GM12878 (cell line): ENCODE data around the gene PHAF1. TPM values are rescaled to one million over a fixed set of nuclear protein-coding genes. Genes with fewer than 3 reads are reported as not detected.

Experiments used
- ATF7 ChIP-seq: fragments of 450-650 bp; IDR thresholded peaks from 2 replicates; pipeline ENCODE4 v1.6.1; 2016; ENCODE audit warnings: low read depth, mild to moderate bottlenecking
- BCL3 ChIP-seq: IDR thresholded peaks from 2 replicates; pipeline ENCODE4 v1.6.1; 2011; ENCODE audit warnings: borderline replicate concordance, low read depth, mild to moderate bottlenecking, moderate library complexity, low read length; ENCODE audit not compliant: insufficient read depth, poor library complexity, severe bottlenecking
- BHLHE40 ChIP-seq, 2 experiments: fragments of 450-650 bp in 1 of 2; IDR thresholded peaks; 2 replicates each; pipeline ENCODE4 v1.6.1; 2011 to 2017; ENCODE audit warnings: low read depth in 2 of 2, borderline replicate concordance in 1 of 2, improper control_type of control experiment in 1 of 2, low read length in 1 of 2, mild to moderate bottlenecking in 1 of 2
- BRCA1 ChIP-seq: IDR thresholded peaks from 2 replicates; pipeline ENCODE4 v1.6.1; 2011; ENCODE audit warnings: low read depth, low read length, improper control_type of control experiment
- CEBPZ ChIP-seq: fragments of 150-350 bp; IDR thresholded peaks from 2 replicates; pipeline ENCODE4 v1.6.1; 2016; ENCODE audit warnings: low read depth, low read length
- CREB1 ChIP-seq: IDR thresholded peaks from 2 replicates; pipeline ENCODE4 v1.6.1; 2012; ENCODE audit warnings: low read depth, mild to moderate bottlenecking, inconsistent platforms
- IRF5 ChIP-seq: fragments of 450-650 bp; IDR thresholded peaks from 2 replicates; pipeline ENCODE4 v1.6.1; 2017; ENCODE audit warnings: borderline replicate concordance
- KDM1A ChIP-seq: fragments of 200-600 bp; sonication (generic); IDR thresholded peaks from 2 replicates; pipeline ENCODE4 v1.6.1; 2016; ENCODE audit warnings: borderline replicate concordance
- MAX ChIP-seq: IDR thresholded peaks from 2 replicates; pipeline ENCODE4 v1.6.1; 2012; ENCODE audit warnings: low read depth, low read length, improper control_type of control experiment
- MEF2A ChIP-seq: IDR thresholded peaks from 2 replicates; pipeline ENCODE4 v1.6.1; 2011; ENCODE audit warnings: low read depth, mild to moderate bottlenecking, low read length, moderate library complexity; ENCODE audit not compliant: insufficient read depth
- MTA2 ChIP-seq: fragments of 450-650 bp; IDR thresholded peaks from 2 replicates; pipeline ENCODE4 v1.6.1; 2016; ENCODE audit warnings: low read depth, mild to moderate bottlenecking, moderate library complexity
- MXI1 ChIP-seq: fragments of 150-350 bp; IDR thresholded peaks from 2 replicates; pipeline ENCODE4 v1.6.1; 2011; ENCODE audit warnings: low read depth, mild to moderate bottlenecking, inconsistent platforms, low read length, improper control_type of control experiment
- MYB ChIP-seq: fragments of 150-350 bp; IDR thresholded peaks from 2 replicates; pipeline ENCODE4 v1.6.1; 2014; ENCODE audit warnings: mild to moderate bottlenecking, low read depth, low read length, borderline replicate concordance
- NFYA ChIP-seq: IDR thresholded peaks from 2 replicates; pipeline ENCODE4 v1.6.1; 2011; ENCODE audit warnings: low read depth, mild to moderate bottlenecking, low read length, improper control_type of control experiment, borderline replicate concordance
- RAD21 ChIP-seq: IDR thresholded peaks from 2 replicates; pipeline ENCODE4 v1.6.1; 2011; ENCODE audit warnings: mild to moderate bottlenecking, low read depth, low read length, moderate library complexity; ENCODE audit not compliant: insufficient read depth
- RCOR1 ChIP-seq: conservative IDR thresholded peaks from 2 replicates; pipeline ENCODE4 v1.6.1; 2012; ENCODE audit warnings: low read depth, low read length, improper control_type of control experiment
- SIN3A ChIP-seq: IDR thresholded peaks from 2 replicates; pipeline ENCODE4 v1.6.1; 2012; ENCODE audit warnings: low read depth, low read length, improper control_type of control experiment
- SUPT20H ChIP-seq: IDR thresholded peaks from 2 replicates; pipeline ENCODE4 v1.6.1; 2011; ENCODE audit warnings: low read depth, mild to moderate bottlenecking, low read length, moderate library complexity, borderline replicate concordance; ENCODE audit not compliant: control insufficient read depth
- TCF3 ChIP-seq: IDR thresholded peaks from 2 replicates; pipeline ENCODE4 v1.6.1; 2012; ENCODE audit warnings: low read depth, mild to moderate bottlenecking, low read length, borderline replicate concordance; ENCODE audit not compliant: insufficient read depth
- YY1 ChIP-seq: IDR thresholded peaks from 2 replicates; pipeline ENCODE4 v1.6.1; 2011; ENCODE audit warnings: low read depth, mild to moderate bottlenecking, low read length
- ZNF217 ChIP-seq: fragments of 450-650 bp; IDR thresholded peaks from 2 replicates; pipeline ENCODE4 v1.6.1; 2017; ENCODE audit warnings: antibody characterized with exemption, mild to moderate bottlenecking
- polyA plus RNA-seq, 11 experiments: library from polyadenylated mRNA; depleted of rRNA in 4 of 11; unstranded in 6 of 11; stranded (reverse) in 5 of 11; fragments of >200 nt; fragmentation: Nextera tagmentation in 4 of 11; fragmentation: Illumina TruSeq in 1 of 11; extraction: Ambion mirVana in 4 of 11; extraction: Trizol in 1 of 11; gene quantifications; 1 replicate in 1 of 11; 2 replicates in 10 of 11; pipeline versions ENCODE4 v1.2.1 to v1.2.3, GENCODE V29; 2011 to 2016; ENCODE audit warnings: inconsistent platforms in 2 of 11, missing spikeins in 2 of 11, low read depth in 1 of 11
- total RNA-seq, 4 experiments: library from RNA; depleted of rRNA in 3 of 4; stranded (reverse); fragments of >200 nt in 3 of 4; fragmentation: Illumina TruSeq in 1 of 4; extraction: Trizol in 1 of 4; gene quantifications; 2 replicates each; pipeline versions ENCODE4 v1.2.1 to v1.2.3, GENCODE V29; 2013 to 2021

PHAF1 gene
- total and polyA plus RNA-seq, 10 of the 15 experiments (the other 5 are each of a cell fraction or from before 2014, with no cell fraction given), result 4.5 to 20.9 (median 14.9) TPM

- TF ChIP-seq CREB1 (no peak), ATF7 (no peak), MAX (peak; percentile 50; the same call in 1 of the 2 replicates), CEBPZ (no peak), MTA2 (no peak), RCOR1 (no peak), MEF2A (no peak), BHLHE40 (IDR thresholded peaks at IDR 0.05; ENCODE audit: borderline replicate concordance in 1 of 2, low read depth in 2 of 2, low read length in 1 of 2) (peak; percentile 80 to 93; a peak in 3 of 4 replicates), BRCA1 (no peak), MXI1 (peak; percentile 61; the same call in 1 of the 2 replicates), KDM1A (no peak), SUPT20H (no peak), MYB (no peak), SIN3A (no peak), BCL3 (no peak), TCF3 (no peak), YY1 (no peak), ZNF217 (no peak; the same call in 1 of the 2 replicates), IRF5 (no peak), RAD21 (no peak), NFYA (no peak)
Observed at GRCh38 chr16:67164599-67165061, 54.9 kb downstream of the PHAF1 start, which contains the start of gene HSF4 (continued).
